T-helper 1 cell treated with Interleukin-12 subunit alpha and Interleukin-12 subunit beta and Interleukin-4 antibody, amounts not matched to agents 30 ng/mL and 1 ng/mL, for 36 hours (primary cell): ENCODE results near the gene PRR12. TPM values are rescaled to one million over a fixed set of nuclear protein-coding genes. Genes with fewer than 3 reads are reported as not detected.

ENCODE experiments used
- intact Hi-C: fragments of 100-400 bp; cut with micrococcal nuclease; formaldehyde crosslinking; loops from one replicate; pipeline ENCODE4 v1.15.1; 2024
- total RNA-seq: library from RNA; stranded (reverse); gene quantifications from 2 replicates; pipeline ENCODE4 v1.2.3, GENCODE V29; 2022

Gene PRR12
- total RNA-seq, 1 donor from 2014 or later: 42.2 TPM

- intact Hi-C loops: loop anchor here (1.0 to 5.0 kb wide), 9 partner anchors 75 to 1149 kb away; partner anchors contain the start of genes ASPDH, FLT3LG, JOSD2 and KCNC3
Observed at GRCh38 chr19:49641688-49642491, 50.9 kb downstream of the PRR12 start, which contains the start of gene SCAF1. Gene SCAF1, plus strand, starts transcription at chr19:49642209. Its CDS starts 2,818 bp downstream, at chr19:49645027.

- intact Hi-C loops: loop anchor here (2.0 to 5.0 kb wide), 4 partner anchors 74 to 930 kb away; partner anchors contain the start of genes ASPDH, JOSD2 and KCNC3
Observed at GRCh38 chr19:49642492-49643035, 51.6 kb downstream of the PRR12 start.

DNA sequence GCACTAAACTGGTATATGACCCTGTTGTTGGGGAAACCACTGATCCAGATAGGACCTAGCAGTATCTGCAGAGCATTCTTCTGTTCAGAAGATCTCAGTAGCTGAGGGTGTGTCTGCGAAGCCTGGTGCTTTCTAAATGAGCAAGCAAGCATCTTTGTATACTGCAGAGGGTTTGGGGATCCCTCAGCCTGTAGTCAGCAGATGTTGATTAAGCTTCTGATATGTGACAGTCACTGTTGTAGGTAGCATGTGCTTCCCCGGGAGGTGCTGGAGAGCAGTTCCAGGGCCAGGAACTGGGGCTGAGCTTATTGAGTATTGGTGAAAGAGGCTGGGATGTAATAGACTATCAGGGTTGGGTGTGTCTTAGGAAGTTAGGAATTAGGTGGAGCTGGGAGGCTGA is 52.5 kb downstream of the PRR12 start:
- intact Hi-C loops: loop anchor here (2.0 to 5.0 kb wide), 4 partner anchors 73 to 931 kb away; partner anchors contain the start of genes ASPDH, JOSD2 and KCNC3

DNA sequence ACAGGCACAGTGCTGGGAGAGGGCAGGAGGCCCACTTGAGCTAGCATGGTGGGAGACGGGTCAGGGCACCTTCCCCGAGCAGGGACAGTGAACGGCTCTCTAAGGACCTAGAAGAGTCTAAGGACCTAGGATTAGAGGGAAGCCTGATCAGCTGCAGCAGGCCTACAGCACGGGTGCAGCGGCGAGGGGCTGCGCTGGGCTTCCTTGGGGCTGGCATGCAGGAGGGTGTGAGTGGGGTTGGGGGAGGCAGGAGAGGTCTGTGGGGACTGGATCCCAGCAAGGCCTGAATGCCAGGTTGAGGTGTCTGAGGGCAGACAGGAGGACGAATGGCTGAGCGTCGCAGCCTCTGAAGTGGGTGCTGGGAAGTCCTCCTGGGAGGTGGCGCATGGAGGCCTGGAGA is 54.6 kb downstream of the PRR12 start:
- intact Hi-C loops: no loop called here

GRCh38 chr19:49645995-49646394 is 55.0 kb downstream of the PRR12 start:
- intact Hi-C loops: no loop called here

DNA sequence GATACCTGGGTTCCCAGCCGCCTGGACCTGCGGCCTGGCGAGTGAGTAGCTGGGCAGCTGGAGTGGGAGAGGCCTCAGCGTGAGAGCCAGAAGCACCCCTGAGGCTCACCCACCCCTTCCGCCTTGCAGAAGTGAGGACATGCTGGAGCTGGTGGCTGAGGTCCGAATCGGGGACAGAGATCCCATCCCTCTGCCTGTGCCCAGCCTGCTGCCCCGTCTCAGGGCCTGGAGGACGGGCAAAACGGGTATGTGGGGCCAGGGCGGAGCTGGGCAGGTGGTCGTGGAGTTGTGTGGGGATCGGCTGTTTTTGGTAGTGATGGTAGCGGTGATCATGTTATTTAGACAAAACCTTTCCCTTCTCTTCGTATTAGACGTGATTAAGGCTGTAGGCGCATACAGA is 55.6 kb downstream of the PRR12 start:
- intact Hi-C loops: no loop called here

DNA sequence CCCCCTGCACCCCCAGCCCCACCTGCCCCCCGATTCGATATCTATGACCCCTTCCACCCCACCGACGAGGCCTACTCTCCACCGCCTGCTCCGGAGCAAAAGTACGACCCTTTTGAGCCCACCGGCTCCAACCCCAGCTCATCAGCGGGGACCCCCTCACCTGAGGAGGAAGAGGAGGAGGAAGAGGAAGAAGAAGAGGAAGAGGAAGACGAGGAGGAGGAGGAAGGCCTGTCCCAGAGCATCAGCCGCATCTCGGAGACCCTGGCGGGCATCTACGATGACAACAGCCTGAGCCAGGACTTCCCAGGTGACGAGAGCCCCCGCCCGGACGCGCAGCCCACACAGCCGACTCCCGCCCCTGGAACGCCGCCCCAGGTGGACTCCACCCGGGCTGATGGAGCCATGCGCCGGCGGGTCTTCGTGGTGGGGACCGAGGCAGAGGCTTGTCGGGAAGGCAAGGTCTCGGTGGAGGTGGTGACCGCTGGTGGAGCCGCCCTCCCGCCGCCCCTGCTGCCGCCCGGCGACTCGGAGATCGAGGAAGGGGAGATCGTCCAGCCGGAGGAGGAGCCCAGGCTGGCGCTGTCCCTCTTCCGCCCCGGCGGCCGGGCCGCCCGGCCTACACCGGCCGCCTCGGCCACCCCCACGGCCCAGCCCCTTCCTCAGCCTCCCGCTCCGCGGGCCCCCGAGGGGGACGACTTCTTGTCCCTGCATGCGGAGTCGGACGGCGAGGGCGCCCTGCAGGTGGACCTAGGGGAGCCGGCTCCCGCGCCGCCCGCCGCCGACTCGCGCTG is 60.2 kb downstream of the PRR12 start:
- intact Hi-C loops: no loop called here

- intact Hi-C loops: no loop called here
Observed at GRCh38 chr19:49651820-49652550, 61.0 kb downstream of the PRR12 start.

GRCh38 chr19:49652551-49653465 is 61.8 kb downstream of the PRR12 start:
- intact Hi-C loops: no loop called here

DNA sequence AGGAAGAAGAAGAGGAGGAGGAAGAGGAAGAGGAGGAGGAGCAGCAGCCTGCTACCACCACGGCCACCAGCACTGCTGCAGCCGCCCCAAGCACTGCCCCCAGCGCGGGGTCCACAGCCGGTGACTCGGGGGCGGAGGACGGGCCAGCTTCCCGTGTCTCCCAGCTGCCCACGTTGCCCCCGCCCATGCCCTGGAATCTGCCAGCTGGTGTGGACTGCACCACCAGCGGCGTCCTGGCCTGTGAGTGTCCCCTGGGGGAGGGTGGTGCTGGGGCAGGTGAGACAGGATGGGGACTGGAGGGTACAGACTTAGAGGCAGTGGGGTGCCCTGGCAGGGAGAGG is 62.5 kb downstream of the PRR12 start:
- intact Hi-C loops: no loop called here

GRCh38 chr19:49654581-49654980 is 63.6 kb downstream of the PRR12 start:
- intact Hi-C loops: no loop called here

- intact Hi-C loops: no loop called here
Observed at GRCh38 chr19:49655570-49656455, 64.8 kb downstream of the PRR12 start.

DNA sequence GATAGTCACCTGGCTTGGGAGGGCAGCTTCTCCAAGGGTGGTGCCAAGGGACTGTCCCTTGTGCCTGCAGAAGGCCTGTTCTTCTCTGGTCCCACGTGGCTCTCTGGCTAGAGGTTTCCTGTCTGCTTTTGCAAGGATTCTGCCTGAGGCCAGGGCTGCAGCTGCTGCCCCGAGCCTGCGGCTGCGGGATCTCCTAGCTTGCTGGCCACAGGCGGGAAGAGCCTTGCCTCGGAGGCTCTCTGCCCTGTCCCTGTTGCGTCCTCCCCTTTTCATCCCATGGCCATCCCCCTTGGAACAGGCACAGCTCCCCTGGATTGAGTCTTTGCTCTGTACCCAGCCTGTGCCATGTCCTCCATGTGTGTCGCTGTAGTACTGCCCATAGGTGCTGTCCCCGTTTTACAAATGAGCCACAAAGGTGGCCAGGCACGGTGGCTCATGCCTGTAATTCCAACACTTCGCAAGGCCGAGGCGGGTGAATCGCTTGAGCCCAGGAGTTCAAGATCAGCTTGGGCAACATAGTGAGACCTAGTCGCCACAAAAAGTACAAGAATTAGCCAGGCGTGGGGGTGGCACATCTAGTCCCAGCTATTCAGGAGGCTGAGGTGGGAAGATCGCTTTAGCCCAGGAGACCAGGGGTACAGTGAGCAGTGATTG is 65.6 kb downstream of the PRR12 start:
- intact Hi-C loops: no loop called here

GRCh38 chr19:49657493-49658138 is 66.6 kb downstream of the PRR12 start:
- intact Hi-C loops: no loop called here

DNA sequence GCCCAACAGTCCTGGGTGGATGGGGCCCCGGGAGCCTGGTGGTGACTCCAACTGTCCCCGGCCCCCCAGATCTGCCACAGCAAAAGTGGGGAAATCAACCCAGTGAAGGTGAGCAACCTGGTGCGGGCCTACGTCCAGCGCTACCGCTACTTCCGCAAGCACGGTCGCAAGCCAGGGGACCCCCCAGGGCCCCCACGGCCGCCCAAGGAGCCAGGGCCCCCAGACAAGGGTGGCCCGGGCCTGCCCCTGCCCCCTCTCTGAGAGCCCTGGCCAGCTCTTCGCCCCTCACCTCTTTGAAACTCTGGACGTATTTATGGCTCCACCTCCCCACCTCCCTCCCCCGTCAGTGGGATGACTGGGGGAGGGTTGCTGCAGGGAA is 67.1 kb downstream of the PRR12 start:
- intact Hi-C loops: no loop called here

- intact Hi-C loops: no loop called here
Observed at GRCh38 chr19:49658566-49659442, 67.8 kb downstream of the PRR12 start.

DNA sequence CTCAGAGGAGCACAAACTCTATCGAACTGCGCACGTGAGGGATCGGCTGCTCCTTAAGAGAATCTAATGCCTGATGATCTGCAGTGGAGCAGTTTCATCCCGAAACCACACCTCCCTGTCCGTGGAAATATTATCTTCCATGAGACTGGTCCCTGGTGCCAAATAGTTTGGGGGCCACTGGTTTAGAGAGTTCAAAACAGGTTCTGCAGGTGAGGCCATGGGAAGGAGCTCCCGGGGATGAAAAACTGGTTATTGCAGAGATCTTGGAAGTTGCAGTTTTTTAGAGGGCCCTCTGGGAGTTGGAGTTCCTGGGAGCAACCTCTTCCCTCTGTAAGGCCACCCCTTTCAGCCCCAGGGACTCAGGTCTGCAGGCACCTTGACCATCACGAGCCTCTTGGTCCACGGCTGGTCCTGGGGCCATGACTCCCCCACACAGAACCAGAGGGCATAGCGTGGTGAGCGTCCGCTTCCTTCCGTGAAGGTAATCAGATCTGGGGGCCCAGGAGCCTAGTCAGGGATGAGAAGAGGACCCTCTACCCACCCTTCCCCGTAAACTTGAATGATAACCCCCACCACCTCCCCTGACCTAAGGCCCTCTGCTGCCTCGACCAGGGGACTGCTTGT is 69.5 kb downstream of the PRR12 start:
- intact Hi-C loops: loop anchor here (10.0 kb wide), 1 partner anchor 1486 kb away; the partner anchor contains the start of genes LIG1 and ZSWIM9
